Lower lobe of right lung (tissue), 2 donors: Measurements from ENCODE around the gene PMM1. TPM values are rescaled to one million over a fixed set of nuclear protein-coding genes. Genes with fewer than 3 reads are reported as not detected.

ENCODE experiments used
- ATAC-seq, 2 donors: fragments of 200-7000 bp; cut with Tn5 transposase; one replicate each; pipeline ENCODE4 v1.9.1; 2020 to 2022; ENCODE audit warnings: mild to moderate bottlenecking in 2 of 2, moderate library complexity in 2 of 2
- DNase-seq: peaks from one replicate; pipeline ENCODE4 v3.0.0-alpha.2; 2020
- H3K27ac ChIP-seq: fragments of 200-600 bp; one replicate; pipeline ENCODE4 v1.8.0; 2022
- H3K27me3 ChIP-seq: fragments of 200-600 bp; one replicate; pipeline ENCODE4 v1.8.0; 2022; ENCODE audit warnings: low read depth
- H3K36me3 ChIP-seq: fragments of 200-600 bp; one replicate; pipeline ENCODE4 v1.8.0; 2022; ENCODE audit warnings: mild to moderate bottlenecking
- H3K4me1 ChIP-seq: fragments of 200-600 bp; one replicate; pipeline ENCODE4 v1.8.0; 2022
- H3K4me3 ChIP-seq: fragments of 200-600 bp; one replicate; pipeline ENCODE4 v1.8.0; 2022; ENCODE audit warnings: mild to moderate bottlenecking
- H3K9me3 ChIP-seq: fragments of 200-600 bp; one replicate; pipeline ENCODE4 v1.8.0; 2022
- intact Hi-C: fragments of 100-400 bp; cut with DNase I; formaldehyde crosslinking; loops from one replicate; pipeline ENCODE4 v1.11.0; 2022
- total RNA-seq: library from RNA; stranded (reverse); fragmentation: NEBNext Ultra II Directional; extraction: Animal tissue kit (Norgen Biotek cat#: 25700); gene quantifications from one replicate; pipeline ENCODE4 v1.2.1, GENCODE V29; 2021
- TF ChIP-seq, protein P1 (sequence below): fragments of 200-600 bp; IDR thresholded peaks from one replicate; pipeline ENCODE4 v1.8.0; 2022; ENCODE audit warnings: antibody characterized with exemption, mild to moderate bottlenecking
- donor health status: DM: no; HTN: yes; CAD: no; lungs with severe emphysema.

PMM1 gene
- total RNA-seq, 1 donor from 2014 or later, result 47.3 TPM

DNA sequence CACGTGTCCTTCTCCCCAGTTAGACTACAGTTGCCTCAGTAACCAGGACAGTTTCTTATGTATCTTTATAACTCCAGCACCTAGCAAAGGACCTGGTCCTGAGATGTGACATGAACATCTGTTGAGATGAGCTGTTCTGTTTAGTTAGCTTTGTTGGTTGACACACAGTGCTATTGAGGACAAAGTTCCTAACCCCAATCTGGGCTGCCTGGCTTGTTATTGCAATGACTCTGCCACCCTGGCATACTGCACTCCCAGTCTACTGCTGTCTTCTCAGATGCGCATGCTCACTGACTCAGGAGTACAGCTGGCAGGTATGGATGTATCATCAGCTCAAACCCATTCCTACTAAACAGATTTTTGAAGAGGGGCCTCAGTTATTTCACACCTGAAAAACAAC is 23.8 kb upstream of the PMM1 start:
- DNase-seq, result no peak
- no peak overlapping the region for H3K27ac ChIP-seq
- peaks cover 10% of the 10 kb centered on the region for H3K4me1 ChIP-seq
- no peak for ATAC-seq
- H3K9me3 ChIP-seq, result no peaks in the 10 kb centered on the region
- intact Hi-C loops, result no loop called here
- TF ChIP-seq, protein P1, sequence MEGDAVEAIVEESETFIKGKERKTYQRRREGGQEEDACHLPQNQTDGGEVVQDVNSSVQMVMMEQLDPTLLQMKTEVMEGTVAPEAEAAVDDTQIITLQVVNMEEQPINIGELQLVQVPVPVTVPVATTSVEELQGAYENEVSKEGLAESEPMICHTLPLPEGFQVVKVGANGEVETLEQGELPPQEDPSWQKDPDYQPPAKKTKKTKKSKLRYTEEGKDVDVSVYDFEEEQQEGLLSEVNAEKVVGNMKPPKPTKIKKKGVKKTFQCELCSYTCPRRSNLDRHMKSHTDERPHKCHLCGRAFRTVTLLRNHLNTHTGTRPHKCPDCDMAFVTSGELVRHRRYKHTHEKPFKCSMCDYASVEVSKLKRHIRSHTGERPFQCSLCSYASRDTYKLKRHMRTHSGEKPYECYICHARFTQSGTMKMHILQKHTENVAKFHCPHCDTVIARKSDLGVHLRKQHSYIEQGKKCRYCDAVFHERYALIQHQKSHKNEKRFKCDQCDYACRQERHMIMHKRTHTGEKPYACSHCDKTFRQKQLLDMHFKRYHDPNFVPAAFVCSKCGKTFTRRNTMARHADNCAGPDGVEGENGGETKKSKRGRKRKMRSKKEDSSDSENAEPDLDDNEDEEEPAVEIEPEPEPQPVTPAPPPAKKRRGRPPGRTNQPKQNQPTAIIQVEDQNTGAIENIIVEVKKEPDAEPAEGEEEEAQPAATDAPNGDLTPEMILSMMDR, result no peak
- no peak overlapping the region for H3K4me3 ChIP-seq
- no peaks in the 10 kb centered on the region for H3K36me3 ChIP-seq
- H3K27me3 ChIP-seq, result no peaks in the 10 kb centered on the region

DNA sequence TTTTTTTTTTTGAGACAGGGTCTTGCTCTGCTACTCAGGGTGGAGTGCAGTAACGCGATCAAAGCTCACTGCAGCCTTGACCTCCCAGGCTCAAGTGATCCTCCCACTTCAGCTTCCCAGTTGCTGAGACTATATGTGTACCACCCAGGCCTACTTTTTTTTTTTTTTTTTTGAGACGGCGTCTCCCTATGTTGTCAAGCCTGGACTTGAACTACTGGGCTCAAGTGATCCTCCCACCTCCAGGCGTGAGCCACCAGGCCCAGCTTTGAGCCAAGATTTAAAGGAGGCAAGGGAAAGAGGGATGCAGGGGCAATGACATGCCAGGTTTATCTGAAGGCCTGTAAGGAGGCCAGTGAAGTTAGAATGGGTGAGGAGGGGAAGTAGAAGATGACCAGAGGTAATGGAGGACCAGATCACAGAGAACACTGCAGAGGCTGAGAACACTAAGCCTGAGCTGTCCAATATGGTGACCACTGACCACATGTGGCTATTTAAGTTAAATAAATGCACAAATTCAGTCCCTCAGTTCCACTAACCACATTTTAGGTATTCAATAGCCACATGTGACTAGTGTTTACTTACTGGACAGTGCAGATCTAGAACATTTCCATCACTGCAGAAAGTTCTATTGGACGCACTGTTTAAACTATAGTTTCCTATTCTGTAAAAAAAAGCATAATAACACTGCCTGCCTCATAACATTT is 23.1 kb upstream of the PMM1 start:
- peaks cover under 1% of the 10 kb centered on the region for H3K36me3 ChIP-seq
- no peak overlapping the region for H3K27ac ChIP-seq
- no peaks in the 10 kb centered on the region for H3K27me3 ChIP-seq
- TF ChIP-seq, protein P1, result no peak
- H3K9me3 ChIP-seq, result no peaks in the 10 kb centered on the region
- DNase-seq (no peak), ATAC-seq (no peak)
- intact Hi-C loops, result no loop called here
- no peak overlapping the region for H3K4me3 ChIP-seq
- peaks cover 3% of the 10 kb centered on the region for H3K4me1 ChIP-seq

- TF ChIP-seq, protein P1, result no peak
- H3K36me3 ChIP-seq, result peaks cover 43% of the 10 kb centered on the region
- H3K4me1 ChIP-seq, result no peaks in the 10 kb centered on the region
- H3K4me3 ChIP-seq, result no peak overlapping the region
- intact Hi-C loops, result no loop called here
- no peaks in the 10 kb centered on the region for H3K27me3 ChIP-seq
- no peak overlapping the region for H3K27ac ChIP-seq
- no peak for DNase-seq
- H3K9me3 ChIP-seq, result no peaks in the 10 kb centered on the region
- ATAC-seq, result peak in 1 of 2 donors; percentile 19
Observed at GRCh38 chr22:41608386-41608785, 18.7 kb upstream of the PMM1 start.

DNA sequence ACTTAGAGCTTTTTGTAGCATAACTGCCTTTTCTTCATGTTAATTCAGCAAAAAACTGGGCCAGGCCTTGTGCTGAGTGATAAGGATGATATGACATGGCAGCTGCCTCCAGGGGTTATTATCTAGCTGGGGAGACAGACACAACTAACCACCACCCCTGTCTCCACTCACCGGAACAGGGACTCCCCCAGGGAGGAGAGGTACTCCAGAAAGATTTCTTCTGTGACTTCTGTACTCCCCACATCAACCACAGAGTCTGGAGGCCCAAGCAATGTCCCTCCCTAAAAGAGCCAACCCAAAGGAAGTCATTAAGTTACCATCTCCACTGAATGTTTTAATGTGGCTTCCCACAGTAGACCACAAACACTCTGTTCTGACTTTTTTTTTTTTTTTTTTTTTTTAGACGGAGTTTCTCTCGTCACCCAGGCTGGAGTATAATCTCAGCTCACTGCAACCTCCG is 14.3 kb upstream of the PMM1 start:
- Histone ChIP-seq H3K27ac (no peak overlapping the region), H3K36me3 (peaks cover 80% of the 10 kb centered on the region), H3K4me3 (no peak overlapping the region), H3K27me3 (no peaks in the 10 kb centered on the region), H3K9me3 (no peaks in the 10 kb centered on the region), H3K4me1 (no peaks in the 10 kb centered on the region)
- peak in 1 of 2 donors; percentile 17 for ATAC-seq
- intact Hi-C loops, result no loop called here
- DNase-seq, result no peak
- TF ChIP-seq, protein P1, result no peak

GRCh38 chr22:41600976-41601375 is 11.3 kb upstream of the PMM1 start:
- no peaks in the 10 kb centered on the region for H3K9me3 ChIP-seq
- intact Hi-C loops, result no loop called here
- no peak for DNase-seq
- H3K4me3 ChIP-seq, result no peak overlapping the region
- peaks cover 70% of the 10 kb centered on the region for H3K36me3 ChIP-seq
- TF ChIP-seq, protein P1, result no peak
- H3K27ac ChIP-seq, result no peak overlapping the region
- H3K27me3 ChIP-seq, result no peaks in the 10 kb centered on the region
- H3K4me1 ChIP-seq, result peaks cover 11% of the 10 kb centered on the region
- ATAC-seq, result no peak
